ENCODE results near the gene ACVRL1.

Gene ACVRL1

GRCh38 chr12:51934080-51934479 is 26.8 kb downstream of the ACVRL1 start:
- no peak for DNase-seq
- no peaks in the 10 kb centered on the region for H3K36me3 ChIP-seq (ENCODE audit: control insufficient read depth, insufficient read depth, low read length)
- H3K27me3 ChIP-seq (ENCODE audit: insufficient read depth, low read length, poor library complexity): no peaks in the 10 kb centered on the region
- no peak overlapping the region for H3K23ac ChIP-seq (ENCODE audit: low read length)
- no peaks in the 10 kb centered on the region for H3K4me1 ChIP-seq (ENCODE audit: control insufficient read depth, low read depth, low read length)
- H3K56ac ChIP-seq (ENCODE audit: low read length): no peak overlapping the region
- H4K8ac ChIP-seq (ENCODE audit: low read depth, low read length): no peak overlapping the region
- no peak overlapping the region for H4K5ac ChIP-seq (ENCODE audit: low read length)
- no CpG with 5 or more reads among the region's 4 CpGs for WGBS (ENCODE audit: extremely low coverage, insufficient coverage, low lambda C conversion rate)
- H3K9ac ChIP-seq (ENCODE audit: low read length): no peak overlapping the region
- H2BK15ac ChIP-seq (replicated peaks; ENCODE audit: low read depth): no peak overlapping the region
- no peak overlapping the region for H3K27ac ChIP-seq (ENCODE audit: low read depth, low read length)
- H3K4me3 ChIP-seq (ENCODE audit: low read length): no peak overlapping the region
- no peak overlapping the region for H3K4ac ChIP-seq (ENCODE audit: low read depth, low read length)
- no peak overlapping the region for H3K18ac ChIP-seq (ENCODE audit: low read length)
- no peak overlapping the region for H3K4me2 ChIP-seq (ENCODE audit: low read length)
- no peak overlapping the region for H2BK5ac ChIP-seq (ENCODE audit: low read length)
- H2BK120ac ChIP-seq (ENCODE audit: low read depth, low read length): no peak overlapping the region
- H3K79me1 ChIP-seq (ENCODE audit: low read length): no peaks in the 10 kb centered on the region
- no peaks in the 10 kb centered on the region for H3K79me2 ChIP-seq (ENCODE audit: control insufficient read depth, insufficient read depth, low read length)
- no peak overlapping the region for H2AK5ac ChIP-seq (ENCODE audit: low read length)

GRCh38 chr12:51937926-51938325 is 30.6 kb downstream of the ACVRL1 start:
- no peak for DNase-seq
- Histone ChIP-seq H3K4me3 (ENCODE audit: low read length) (no peak overlapping the region), H4K5ac (ENCODE audit: low read length) (no peak overlapping the region), H3K27ac (ENCODE audit: low read depth, low read length) (no peak overlapping the region), H3K4me2 (ENCODE audit: low read length) (no peak overlapping the region), H3K4me1 (ENCODE audit: control insufficient read depth, low read depth, low read length) (peaks cover 2% of the 10 kb centered on the region), H2BK120ac (ENCODE audit: low read depth, low read length) (no peak overlapping the region), H3K9ac (ENCODE audit: low read length) (no peak overlapping the region), H4K8ac (ENCODE audit: low read depth, low read length) (no peak overlapping the region), H3K79me1 (ENCODE audit: low read length) (no peaks in the 10 kb centered on the region), H3K79me2 (ENCODE audit: control insufficient read depth, insufficient read depth, low read length) (no peaks in the 10 kb centered on the region), H3K36me3 (ENCODE audit: control insufficient read depth, insufficient read depth, low read length) (no peaks in the 10 kb centered on the region), H3K27me3 (ENCODE audit: insufficient read depth, low read length, poor library complexity) (no peaks in the 10 kb centered on the region), H3K4ac (ENCODE audit: low read depth, low read length) (no peak overlapping the region), H3K56ac (ENCODE audit: low read length) (no peak overlapping the region), H2BK15ac (replicated peaks; ENCODE audit: low read depth) (no peak overlapping the region), H2AK5ac (ENCODE audit: low read length) (no peak overlapping the region), H2BK5ac (ENCODE audit: low read length) (no peak overlapping the region), H3K23ac (ENCODE audit: low read length) (no peak overlapping the region), H3K18ac (ENCODE audit: low read length) (no peak overlapping the region)
- WGBS (ENCODE audit: extremely low coverage, insufficient coverage, low lambda C conversion rate): no CpG with 5 or more reads among the region's 2 CpGs

- Histone ChIP-seq H3K18ac (ENCODE audit: low read length) (no peak overlapping the region), H2BK120ac (ENCODE audit: low read depth, low read length) (no peak overlapping the region), H3K23ac (ENCODE audit: low read length) (no peak overlapping the region), H4K8ac (ENCODE audit: low read depth, low read length) (no peak overlapping the region), H2AK5ac (ENCODE audit: low read length) (no peak overlapping the region), H3K27me3 (ENCODE audit: insufficient read depth, low read length, poor library complexity) (no peaks in the 10 kb centered on the region), H3K9ac (ENCODE audit: low read length) (no peak overlapping the region), H3K27ac (ENCODE audit: low read depth, low read length) (no peak overlapping the region), H3K4me1 (ENCODE audit: control insufficient read depth, low read depth, low read length) (peaks cover 2% of the 10 kb centered on the region), H3K79me1 (ENCODE audit: low read length) (no peaks in the 10 kb centered on the region), H2BK15ac (replicated peaks; ENCODE audit: low read depth) (no peak overlapping the region), H4K5ac (ENCODE audit: low read length) (no peak overlapping the region), H2BK5ac (ENCODE audit: low read length) (no peak overlapping the region), H3K4ac (ENCODE audit: low read depth, low read length) (no peak overlapping the region), H3K79me2 (ENCODE audit: control insufficient read depth, insufficient read depth, low read length) (no peaks in the 10 kb centered on the region), H3K4me3 (ENCODE audit: low read length) (no peak overlapping the region), H3K56ac (ENCODE audit: low read length) (no peak overlapping the region), H3K36me3 (ENCODE audit: control insufficient read depth, insufficient read depth, low read length) (no peaks in the 10 kb centered on the region), H3K4me2 (ENCODE audit: low read length) (no peak overlapping the region)
- DNase-seq: no peak
- no CpG with 5 or more reads among the region's 6 CpGs for WGBS (ENCODE audit: extremely low coverage, insufficient coverage, low lambda C conversion rate)
Measured at GRCh38 chr12:51938726-51939125, 31.4 kb downstream of the ACVRL1 start.

DNA sequence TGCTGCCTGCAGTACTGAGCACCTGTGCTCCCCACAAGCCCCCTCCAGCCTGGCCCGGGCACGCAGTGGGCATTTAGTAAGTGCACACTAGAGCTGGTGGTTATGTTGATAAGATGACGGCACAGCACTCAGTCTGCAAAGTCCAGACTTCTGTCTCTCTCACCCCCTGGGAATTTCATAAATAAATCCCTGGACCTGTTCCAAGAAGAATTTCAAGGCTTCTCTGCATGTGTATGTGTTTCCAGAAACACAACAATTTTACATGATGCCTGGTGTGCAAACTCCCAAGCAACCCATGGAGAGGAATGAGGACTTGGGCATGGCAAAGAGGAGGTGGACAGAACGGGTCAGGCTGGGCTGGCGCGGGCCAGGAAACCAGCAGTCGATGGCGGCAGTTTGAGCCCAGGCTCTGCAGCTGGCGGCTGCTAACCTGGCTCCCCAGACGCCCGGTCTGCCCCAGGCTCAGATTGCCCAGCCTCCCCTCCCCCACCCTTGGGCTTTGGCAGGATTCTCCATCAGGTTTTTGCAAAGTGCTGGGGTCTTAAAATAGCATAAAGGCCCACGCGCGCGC is 33.8 kb downstream of the ACVRL1 start:
- Histone ChIP-seq H3K23ac (ENCODE audit: low read length) (no peak overlapping the region), H3K79me2 (ENCODE audit: control insufficient read depth, insufficient read depth, low read length) (no peaks in the 10 kb centered on the region), H3K4me1 (ENCODE audit: control insufficient read depth, low read depth, low read length) (peaks cover 2% of the 10 kb centered on the region), H3K27ac (ENCODE audit: low read depth, low read length) (no peak overlapping the region), H2AK5ac (ENCODE audit: low read length) (no peak overlapping the region), H3K56ac (ENCODE audit: low read length) (peak overlapping the region; percentile 15), H2BK5ac (ENCODE audit: low read length) (no peak overlapping the region), H3K36me3 (ENCODE audit: control insufficient read depth, insufficient read depth, low read length) (no peaks in the 10 kb centered on the region), H4K5ac (ENCODE audit: low read length) (no peak overlapping the region), H3K4me3 (ENCODE audit: low read length) (no peak overlapping the region), H3K4ac (ENCODE audit: low read depth, low read length) (no peak overlapping the region), H3K79me1 (ENCODE audit: low read length) (no peaks in the 10 kb centered on the region), H3K9ac (ENCODE audit: low read length) (no peak overlapping the region), H2BK120ac (ENCODE audit: low read depth, low read length) (no peak overlapping the region), H4K8ac (ENCODE audit: low read depth, low read length) (no peak overlapping the region), H2BK15ac (replicated peaks; ENCODE audit: low read depth) (no peak overlapping the region), H3K27me3 (ENCODE audit: insufficient read depth, low read length, poor library complexity) (no peaks in the 10 kb centered on the region), H3K4me2 (ENCODE audit: low read length) (no peak overlapping the region), H3K18ac (ENCODE audit: low read length) (no peak overlapping the region)
- no CpG with 5 or more reads among the region's 15 CpGs for WGBS (ENCODE audit: extremely low coverage, insufficient coverage, low lambda C conversion rate)
- DNase-seq: no peak

DNA sequence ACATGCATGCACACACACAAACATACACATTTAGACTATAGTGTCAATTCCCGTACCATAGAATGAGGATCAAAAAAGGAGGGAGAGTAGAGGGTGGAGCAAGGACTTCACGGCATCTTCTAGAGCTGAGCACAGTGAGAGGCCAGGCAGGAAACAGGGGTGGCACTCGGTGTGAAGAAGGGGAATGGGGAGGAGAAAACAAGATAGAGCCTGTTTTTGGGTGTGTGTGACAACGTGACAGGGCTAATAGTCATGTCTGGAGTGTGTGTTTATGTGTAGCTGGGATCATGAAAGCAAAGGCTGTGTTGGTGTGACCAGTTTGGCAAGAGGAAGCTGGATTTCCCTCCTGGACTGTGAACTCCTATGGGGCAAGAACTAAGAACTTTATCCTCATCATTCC is 34.3 kb downstream of the ACVRL1 start:
- DNase-seq: no peak
- no peak overlapping the region for H4K8ac ChIP-seq (ENCODE audit: low read depth, low read length)
- no peak overlapping the region for H2BK15ac ChIP-seq (replicated peaks; ENCODE audit: low read depth)
- no peak overlapping the region for H3K56ac ChIP-seq (ENCODE audit: low read length)
- H3K4me3 ChIP-seq (ENCODE audit: low read length): no peak overlapping the region
- peaks cover 2% of the 10 kb centered on the region for H3K4me1 ChIP-seq (ENCODE audit: control insufficient read depth, low read depth, low read length)
- H3K79me2 ChIP-seq (ENCODE audit: control insufficient read depth, insufficient read depth, low read length): no peaks in the 10 kb centered on the region
- no peak overlapping the region for H3K4ac ChIP-seq (ENCODE audit: low read depth, low read length)
- no peaks in the 10 kb centered on the region for H3K27me3 ChIP-seq (ENCODE audit: insufficient read depth, low read length, poor library complexity)
- H2BK5ac ChIP-seq (ENCODE audit: low read length): no peak overlapping the region
- no peak overlapping the region for H3K18ac ChIP-seq (ENCODE audit: low read length)
- H3K23ac ChIP-seq (ENCODE audit: low read length): peak overlapping the region; percentile 66
- no peak overlapping the region for H3K9ac ChIP-seq (ENCODE audit: low read length)
- no peaks in the 10 kb centered on the region for H3K36me3 ChIP-seq (ENCODE audit: control insufficient read depth, insufficient read depth, low read length)
- no peak overlapping the region for H2BK120ac ChIP-seq (ENCODE audit: low read depth, low read length)
- H2AK5ac ChIP-seq (ENCODE audit: low read length): no peak overlapping the region
- H4K5ac ChIP-seq (ENCODE audit: low read length): no peak overlapping the region
- WGBS (ENCODE audit: extremely low coverage, insufficient coverage, low lambda C conversion rate): no CpG with 5 or more reads among the region's 4 CpGs
- no peak overlapping the region for H3K27ac ChIP-seq (ENCODE audit: low read depth, low read length)
- H3K79me1 ChIP-seq (ENCODE audit: low read length): no peaks in the 10 kb centered on the region
- no peak overlapping the region for H3K4me2 ChIP-seq (ENCODE audit: low read length)

DNA sequence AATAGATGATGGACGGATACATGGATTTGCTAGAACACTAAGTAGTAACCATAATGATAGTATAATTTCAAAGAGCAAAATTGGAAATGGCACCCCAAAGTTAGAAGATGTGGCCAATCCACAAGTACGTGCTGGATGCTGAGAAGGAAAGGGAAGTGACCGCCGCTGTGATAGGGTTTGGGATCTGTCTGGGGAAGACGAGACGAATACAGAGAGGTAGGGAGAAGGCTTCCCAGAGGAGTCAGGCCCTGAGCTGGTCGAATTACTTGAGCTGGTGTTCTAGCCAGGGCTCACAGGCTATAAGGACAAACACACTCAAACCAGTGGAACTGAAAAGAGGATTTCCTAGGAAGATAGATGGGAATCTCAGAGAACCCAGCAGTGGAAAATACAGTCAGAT is 34.8 kb downstream of the ACVRL1 start:
- no peak overlapping the region for H2BK120ac ChIP-seq (ENCODE audit: low read depth, low read length)
- H3K23ac ChIP-seq (ENCODE audit: low read length): no peak overlapping the region
- no peak overlapping the region for H2BK5ac ChIP-seq (ENCODE audit: low read length)
- no peak overlapping the region for H3K27ac ChIP-seq (ENCODE audit: low read depth, low read length)
- no CpG with 5 or more reads among the region's 7 CpGs for WGBS (ENCODE audit: extremely low coverage, insufficient coverage, low lambda C conversion rate)
- no peaks in the 10 kb centered on the region for H3K79me1 ChIP-seq (ENCODE audit: low read length)
- no peak overlapping the region for H4K8ac ChIP-seq (ENCODE audit: low read depth, low read length)
- H3K4me3 ChIP-seq (ENCODE audit: low read length): no peak overlapping the region
- no peaks in the 10 kb centered on the region for H3K36me3 ChIP-seq (ENCODE audit: control insufficient read depth, insufficient read depth, low read length)
- H3K9ac ChIP-seq (ENCODE audit: low read length): no peak overlapping the region
- H2AK5ac ChIP-seq (ENCODE audit: low read length): no peak overlapping the region
- H3K27me3 ChIP-seq (ENCODE audit: insufficient read depth, low read length, poor library complexity): no peaks in the 10 kb centered on the region
- H2BK15ac ChIP-seq (replicated peaks; ENCODE audit: low read depth): no peak overlapping the region
- no peak overlapping the region for H3K56ac ChIP-seq (ENCODE audit: low read length)
- H3K18ac ChIP-seq (ENCODE audit: low read length): no peak overlapping the region
- no peak overlapping the region for H3K4ac ChIP-seq (ENCODE audit: low read depth, low read length)
- no peaks in the 10 kb centered on the region for H3K79me2 ChIP-seq (ENCODE audit: control insufficient read depth, insufficient read depth, low read length)
- DNase-seq: no peak
- H3K4me1 ChIP-seq (ENCODE audit: control insufficient read depth, low read depth, low read length): peaks cover 2% of the 10 kb centered on the region
- H4K5ac ChIP-seq (ENCODE audit: low read length): no peak overlapping the region
- H3K4me2 ChIP-seq (ENCODE audit: low read length): no peak overlapping the region

Data from mesendoderm (in vitro differentiated cells).